OCI-LY1 (cell line): ENCODE measurements around the gene GMIP.

Source experiments
- EZH2 ChIP-seq: fragments of 200-600 bp; sonication (generic), shearing (Covaris generic); IDR thresholded peaks from 2 replicates; pipeline ENCODE4 v1.8.0; 2017; ENCODE audit warnings: borderline replicate concordance, mixed run types, mild to moderate bottlenecking, antibody characterized with exemption, low read length, moderate library complexity, mixed read lengths
- TF ChIP-seq, protein P1 (sequence below): fragments of 200-600 bp; sonication (generic), shearing (Covaris generic); IDR thresholded peaks from 2 replicates; pipeline ENCODE4 v1.5.1; 2017; ENCODE audit warnings: mild to moderate bottlenecking, antibody characterized with exemption, low read length, moderate library complexity, mixed read lengths

DNA sequence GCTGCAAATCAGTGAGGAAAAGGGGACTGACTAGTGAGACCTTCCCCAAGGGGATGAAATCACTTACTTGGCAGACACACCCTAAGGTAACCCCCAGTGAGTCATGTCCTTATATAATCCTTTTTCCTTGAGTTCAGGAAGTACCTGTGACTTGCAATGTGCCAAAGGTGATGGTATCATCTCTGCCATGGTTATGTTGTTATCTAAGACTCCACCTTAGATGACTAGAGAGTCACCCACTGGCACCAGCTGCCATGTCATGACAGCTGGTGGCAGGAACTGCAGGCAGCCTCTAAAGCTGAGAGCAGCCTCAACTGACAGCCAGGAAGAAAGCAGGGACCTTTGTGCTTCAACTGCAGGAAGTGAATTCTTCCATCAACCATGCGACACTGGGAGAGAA, 37.4 kb downstream of the GMIP start:
- TF ChIP-seq, protein P1, sequence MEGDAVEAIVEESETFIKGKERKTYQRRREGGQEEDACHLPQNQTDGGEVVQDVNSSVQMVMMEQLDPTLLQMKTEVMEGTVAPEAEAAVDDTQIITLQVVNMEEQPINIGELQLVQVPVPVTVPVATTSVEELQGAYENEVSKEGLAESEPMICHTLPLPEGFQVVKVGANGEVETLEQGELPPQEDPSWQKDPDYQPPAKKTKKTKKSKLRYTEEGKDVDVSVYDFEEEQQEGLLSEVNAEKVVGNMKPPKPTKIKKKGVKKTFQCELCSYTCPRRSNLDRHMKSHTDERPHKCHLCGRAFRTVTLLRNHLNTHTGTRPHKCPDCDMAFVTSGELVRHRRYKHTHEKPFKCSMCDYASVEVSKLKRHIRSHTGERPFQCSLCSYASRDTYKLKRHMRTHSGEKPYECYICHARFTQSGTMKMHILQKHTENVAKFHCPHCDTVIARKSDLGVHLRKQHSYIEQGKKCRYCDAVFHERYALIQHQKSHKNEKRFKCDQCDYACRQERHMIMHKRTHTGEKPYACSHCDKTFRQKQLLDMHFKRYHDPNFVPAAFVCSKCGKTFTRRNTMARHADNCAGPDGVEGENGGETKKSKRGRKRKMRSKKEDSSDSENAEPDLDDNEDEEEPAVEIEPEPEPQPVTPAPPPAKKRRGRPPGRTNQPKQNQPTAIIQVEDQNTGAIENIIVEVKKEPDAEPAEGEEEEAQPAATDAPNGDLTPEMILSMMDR, result no peak
- no peak for TF ChIP-seq EZH2
